K562 (cell line): ENCODE results near the gene PDZD2. TPM values are rescaled to one million over a fixed set of nuclear protein-coding genes. Genes with fewer than 3 reads are reported as not detected.

ENCODE experiments used
- ATAC-seq: fragments of 200-7000 bp; cut with Tn5 transposase; 3 replicates; pipeline ENCODE4 v1.9.1; 2020; ENCODE audit warnings: moderate library complexity
- BruUV-seq: library from RNA; stranded (reverse); fragments of 400-500 nt; replicated peaks from 2 replicates; lab custom pipeline; 2021; lab: Mats Ljungman, UMichigan
- CTCF ChIA-PET: fragments of 300-600 bp; formaldehyde crosslinking; extraction: SDS; loops from one replicate; lab custom pipeline; 2021; ENCODE audit warnings: low intra/inter-chr PET ratio; lab: Yijun Ruan, JAX
- POLR2A ChIA-PET: fragments of 300-600, 350-650 bp; sonication (Branson Sonifier 250); formaldehyde crosslinking; extraction: SDS; loops from one replicate; lab custom pipeline; 2021; ENCODE audit warnings: antibody characterized with exemption, inconsistent platforms; lab: Yijun Ruan, JAX
- DNase-seq, 4 experiments: peaks; one replicate each; pipeline versions ENCODE4 v3.0.0 to v3.0.0-alpha.2; 2011 to 2018; ENCODE audit warnings: low spot score in 3 of 4, mixed read lengths in 3 of 4; ENCODE audit errors: extremely low read depth in 1 of 4
- FAIRE-seq: peaks from 2 replicates; lab custom pipeline; 2011; peaks lifted over from hg19 to GRCh38; lab: Jason Lieb, UNC
- H2AFZ ChIP-seq: 2 replicates; pipeline ENCODE4 v1.6.0; 2011; ENCODE audit warnings: low read depth, low read length, control low read depth, inconsistent platforms
- H3K27ac ChIP-seq: fragments of 200-600 bp; 3 replicates; pipeline ENCODE4 v1.8.0; 2011; ENCODE audit warnings: low read depth, mild to moderate bottlenecking, control low read depth, inconsistent platforms, low read length, moderate library complexity, mixed read lengths; ENCODE audit errors: extremely low read depth
- H3K27me3 ChIP-seq, 2 experiments: fragments of 300-600 bp in 1 of 2; 2 replicates in 1 of 2; 3 replicates in 1 of 2; pipeline versions ENCODE4 v1.6.0 to v1.8.0; 2011; ENCODE audit warnings: inconsistent platforms in 2 of 2, low read length in 2 of 2, mild to moderate bottlenecking in 1 of 2, mixed read lengths in 1 of 2, moderate library complexity in 1 of 2; ENCODE audit not compliant: control insufficient read depth in 2 of 2, insufficient read depth in 2 of 2
- H3K36me3 ChIP-seq: fragments of 300-600 bp; 3 replicates; pipeline ENCODE4 v1.8.0; 2011; ENCODE audit warnings: mild to moderate bottlenecking, low read length, inconsistent platforms; ENCODE audit not compliant: control insufficient read depth, insufficient read depth
- H3K4me1 ChIP-seq, 2 experiments: fragments of 200-600 bp in 1 of 2; replicated peaks in 1 of 2; 2 replicates in 1 of 2; 3 replicates in 1 of 2; pipeline versions ENCODE4 v1.5.1 to v1.8.0; 2011; ENCODE audit warnings: inconsistent platforms in 2 of 2, low read length in 2 of 2, mild to moderate bottlenecking in 1 of 2, mixed read lengths in 1 of 2, moderate library complexity in 1 of 2; ENCODE audit not compliant: control insufficient read depth in 2 of 2, insufficient read depth in 2 of 2
- H3K4me2 ChIP-seq: 2 replicates; pipeline ENCODE4 v1.6.1; 2011; ENCODE audit warnings: low read length, control low read depth, inconsistent platforms, mixed read lengths; ENCODE audit not compliant: insufficient read depth
- H3K4me3 ChIP-seq: fragments of 200-600 bp; sonication (generic), shearing (Covaris generic); 2 replicates; pipeline ENCODE4 v1.5.1; 2016; ENCODE audit warnings: control low read depth, inconsistent platforms
- H3K79me2 ChIP-seq: fragments of 200-600 bp; 3 replicates; pipeline ENCODE4 v1.8.0; 2011; ENCODE audit warnings: low read length, inconsistent platforms; ENCODE audit not compliant: control insufficient read depth, insufficient read depth
- H3K9ac ChIP-seq, 2 experiments: 2 replicates each; pipeline versions ENCODE4 v1.6.0 to v1.6.1; 2011; ENCODE audit warnings: low read depth in 2 of 2, low read length in 2 of 2, control low read depth in 1 of 2, inconsistent platforms in 1 of 2, mild to moderate bottlenecking in 1 of 2, mixed read lengths in 1 of 2; ENCODE audit not compliant: insufficient read depth in 1 of 2
- H3K9me1 ChIP-seq: one replicate; pipeline ENCODE4 v1.6.0; 2011; ENCODE audit warnings: inconsistent platforms, mild to moderate bottlenecking, low read length, moderate library complexity; ENCODE audit not compliant: control insufficient read depth, insufficient read depth
- H3K9me3 ChIP-seq: replicated peaks from 2 replicates; pipeline ENCODE4 v1.5.1; 2011; ENCODE audit warnings: low read depth, low read length, inconsistent platforms; ENCODE audit not compliant: control insufficient read depth, insufficient read depth
- H4K20me1 ChIP-seq: replicated peaks from 2 replicates; pipeline ENCODE4 v1.6.1; 2011; ENCODE audit warnings: low read length, inconsistent platforms, mixed read lengths; ENCODE audit not compliant: control insufficient read depth, insufficient read depth
- HDGF ChIP-seq: fragments of 450-650 bp; IDR thresholded peaks from 2 replicates; pipeline ENCODE4 v1.6.1; 2016
- MED1 ChIP-seq: sonication (generic); formaldehyde crosslinking; IDR thresholded peaks from 2 replicates; pipeline ENCODE4 v1.8.1; 2023; ENCODE audit warnings: missing genetic modification reagents, borderline replicate concordance
- NCOA2 ChIP-seq, 2 experiments: fragments of 450-650 bp; IDR thresholded peaks; 2 replicates each; pipeline ENCODE4 v1.6.1; 2018; ENCODE audit warnings: mild to moderate bottlenecking in 2 of 2, moderate library complexity in 1 of 2; ENCODE audit not compliant: partially characterized antibody in 2 of 2
- NEUROD1 ChIP-seq: fragments of 150-350 bp; IDR thresholded peaks from 2 replicates; pipeline ENCODE4 v1.6.1; 2014; ENCODE audit warnings: borderline replicate concordance, low read length, low read depth; ENCODE audit not compliant: partially characterized antibody
- POU5F1 ChIP-seq: fragments of 150-350 bp; IDR thresholded peaks from 2 replicates; pipeline ENCODE4 v1.6.1; 2014; ENCODE audit warnings: borderline replicate concordance, low read length, low read depth, mild to moderate bottlenecking; ENCODE audit not compliant: partially characterized antibody
- ZNF133 ChIP-seq: fragments of 250-450 bp; sonication (Bioruptor Pico); IDR thresholded peaks from 2 replicates; pipeline ENCODE4 v1.4.0; 2020; ENCODE audit warnings: mild to moderate bottlenecking
- ZNF277 ChIP-seq: fragments of 250-450 bp; sonication (Bioruptor Pico); IDR thresholded peaks from 2 replicates; pipeline ENCODE4 v1.8.0; 2022; ENCODE audit warnings: inconsistent platforms, mild to moderate bottlenecking, moderate library complexity, borderline replicate concordance
- ZNF707 ChIP-seq: fragments of 250-450 bp; sonication (Bioruptor Pico); conservative IDR thresholded peaks from 2 replicates; pipeline ENCODE4 v1.8.0; 2022; ENCODE audit warnings: inconsistent platforms, mild to moderate bottlenecking, moderate library complexity
- WGBS: fragments of 100-300 bp; shearing (Covaris generic); methylation state at CpG from one replicate; pipeline ENCODE4 v1.1.6; 2016; ENCODE audit warnings: low coverage, mixed read lengths; ENCODE audit not compliant: insufficient coverage; ENCODE audit errors: missing lambda C conversion rate; 5-methylcytosine and 5-hydroxymethylcytosine counted together
- in situ Hi-C: fragments of 300-500 bp; cut with MboI; formaldehyde crosslinking; loops from 4 replicates; pipeline ENCODE4 v1.15.0; 2018; ENCODE audit warnings: inconsistent platforms, mixed read lengths
- intact Hi-C: fragments of 100-400 bp; cut with micrococcal nuclease; formaldehyde crosslinking; loops from 2 replicates; pipeline ENCODE4 v1.14.2; 2022
- polyA plus RNA-seq, 8 experiments: library from polyadenylated mRNA; depleted of rRNA in 4 of 8; stranded (reverse) in 5 of 8; unstranded in 3 of 8; fragments of >200 nt; fragmentation: Nextera tagmentation in 2 of 8; fragmentation: Illumina TruSeq in 1 of 8; extraction: Ambion mirVana in 2 of 8; extraction: Trizol in 1 of 8; gene quantifications; 2 replicates each; pipeline versions ENCODE4 v1.2.1 to v1.2.3, GENCODE V29; 2011 to 2014; ENCODE audit warnings: inconsistent platforms in 1 of 8, missing spikeins in 1 of 8
- total RNA-seq, 7 experiments: library from RNA; depleted of rRNA in 6 of 7; stranded (reverse); fragments of >200 nt in 6 of 7; fragmentation: Illumina TruSeq in 2 of 7; extraction: Trizol in 2 of 7; gene quantifications; 2 replicates each; pipeline versions ENCODE4 v1.2.1 to v1.2.3, GENCODE V29; 2011 to 2021; ENCODE audit warnings: low replicate concordance in 1 of 7

The PDZD2 gene
- total and polyA plus RNA-seq, 9 of the 15 experiments (the other 6 are each of a cell fraction or from before 2014, with no cell fraction given): 0.02 to 0.08 (median 0.04) TPM; not detected in 6

- ATAC-seq: no peak
- Histone ChIP-seq H3K9me1 (no peaks in the 10 kb centered on the region), H3K9me3 (no peaks in the 10 kb centered on the region), H3K4me3 (no peak overlapping the region), H3K4me1 (no peaks in the 10 kb centered on the region), H3K4me2 (no peak overlapping the region), H3K79me2 (no peaks in the 10 kb centered on the region), H2AFZ (no peak overlapping the region), H3K27me3 (peaks cover 0 to 12% of the 10 kb centered on the region in 2 experiments; a peak in 2 of 5 replicates), H3K9ac (no peak overlapping the region), H3K36me3 (no peaks in the 10 kb centered on the region), H4K20me1 (0 out of 2 replicates have a peak, but pooled peaks cover 3% of the 10 kb centered on the region), H3K27ac (no peak overlapping the region)
- no peak for TF ChIP-seq NCOA2 (IDR thresholded peaks at IDR 0.05; ENCODE audit: partially characterized antibody in 2 of 2)
- TF ChIP-seq ZNF133 (CRISPR knock-in tag): no peak
- TF ChIP-seq ZNF277: no peak
- TF ChIP-seq MED1 (CRISPR knock-in tag): no peak
- no peak for TF ChIP-seq HDGF
- TF ChIP-seq POU5F1: no peak
- no peak for TF ChIP-seq NEUROD1
- TF ChIP-seq ZNF707 (CRISPR knock-in tag): no peak
- in situ Hi-C loops: no loop called here
- no peak for FAIRE-seq
- 4% methylated on average over 3 of the region's 3 CpGs for WGBS
- no TSS peak for BruUV-seq
- DNase-seq: no peak
- ChIA-PET POLR2A (no interaction called here), CTCF (no interaction called here)
- intact Hi-C loops: no loop called here
These were observed 130.6 kb downstream of the PDZD2 start for GRCh38 chr5:31769530-31769929.
